Measurements from ENCODE around the gene CBLIF.
"Not testable (repeated sequence)": the region's sequence is repeated elsewhere in the genome, so short reads cannot be mapped to it uniquely, and the experiment has no call there.

The CBLIF gene

DNA sequence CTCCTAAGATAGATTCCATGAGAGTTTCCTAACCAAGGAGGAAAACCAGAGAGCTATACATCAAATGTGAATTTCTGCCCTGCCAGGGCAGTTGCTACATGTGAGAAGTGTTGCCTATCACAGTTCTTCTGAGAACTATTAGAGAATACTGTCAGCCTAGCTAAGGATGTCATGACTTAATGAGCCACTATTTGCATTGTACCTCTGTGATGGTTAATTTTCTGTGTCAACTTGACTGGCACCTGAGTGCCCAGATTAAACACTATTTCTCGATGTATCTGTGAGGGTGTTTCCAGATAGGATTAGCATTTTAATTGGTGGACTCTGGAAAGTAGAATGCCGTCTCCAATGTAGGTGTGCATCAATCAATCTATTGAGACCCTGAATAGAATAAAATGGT, 22.6 kb upstream of the CBLIF start:
- no peaks in the 10 kb centered on the region for H3K36me3 ChIP-seq (ENCODE audit: control insufficient read depth, insufficient read depth, low read length)
- H3K27me3 ChIP-seq (ENCODE audit: control insufficient read depth, insufficient read depth, low read length): no peaks in the 10 kb centered on the region
- no peaks in the 10 kb centered on the region for H3K9me3 ChIP-seq (ENCODE audit: control insufficient read depth, insufficient read depth, low read length)
- no peak overlapping the region for H3K4me3 ChIP-seq (ENCODE audit: low read depth, low read length)
- H3K4me1 ChIP-seq (ENCODE audit: control insufficient read depth, insufficient read depth, low read length): peaks cover 5% of the 10 kb centered on the region; the same call in 1 of the 2 replicates
- H3K9ac ChIP-seq (ENCODE audit: low read depth, low read length): no peak overlapping the region
- no peak overlapping the region for H3K27ac ChIP-seq (ENCODE audit: low read depth, low read length)

- Histone ChIP-seq H3K4me3 (ENCODE audit: low read depth, low read length) (no peak overlapping the region), H3K9me3 (ENCODE audit: control insufficient read depth, insufficient read depth, low read length) (no peaks in the 10 kb centered on the region), H3K4me1 (ENCODE audit: control insufficient read depth, insufficient read depth, low read length) (no peaks in the 10 kb centered on the region), H3K27me3 (ENCODE audit: control insufficient read depth, insufficient read depth, low read length) (no peaks in the 10 kb centered on the region), H3K36me3 (ENCODE audit: control insufficient read depth, insufficient read depth, low read length) (no peaks in the 10 kb centered on the region), H3K27ac (ENCODE audit: low read depth, low read length) (no peak overlapping the region), H3K9ac (ENCODE audit: low read depth, low read length) (no peak overlapping the region)
Observed at GRCh38 chr11:59866836-59867235, 21.5 kb upstream of the CBLIF start.

DNA sequence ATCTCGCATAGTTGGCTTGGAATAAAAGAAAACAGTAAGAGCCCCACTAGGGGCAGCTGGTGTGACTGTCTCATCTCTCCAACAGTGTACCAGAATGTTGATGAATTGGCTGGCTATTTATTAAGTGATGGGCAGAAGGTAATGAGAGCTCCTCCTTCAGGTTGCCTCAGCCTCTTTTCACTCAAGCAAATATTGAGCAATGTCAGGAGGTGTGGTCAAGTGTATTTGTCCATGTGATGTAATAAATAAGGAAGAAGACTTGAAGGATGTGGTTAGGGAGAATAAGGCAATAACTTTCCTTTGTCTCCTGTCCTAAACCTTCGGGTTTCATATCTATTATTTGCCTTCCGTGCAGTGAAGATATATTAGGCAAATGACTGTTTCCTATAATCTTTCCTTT, 21.1 kb upstream of the CBLIF start, which contains the start of gene TCN1:
Gene TCN1 (minus strand): TSS at position 91 of the 400 bp plus-strand sequence. CDS start 17 bp downstream, at position 74.
- no peaks in the 10 kb centered on the region for H3K9me3 ChIP-seq (ENCODE audit: control insufficient read depth, insufficient read depth, low read length)
- no peak within 1 kb of the TSS for H3K27ac ChIP-seq (ENCODE audit: low read depth, low read length)
- no peaks in the 10 kb centered on the region for H3K4me1 ChIP-seq (ENCODE audit: control insufficient read depth, insufficient read depth, low read length)
- H3K9ac ChIP-seq (ENCODE audit: low read depth, low read length): no peak within 1 kb of the TSS
- H3K36me3 ChIP-seq (ENCODE audit: control insufficient read depth, insufficient read depth, low read length): no peaks in the 10 kb centered on the region
- no peak within 1 kb of the TSS for H3K4me3 ChIP-seq (ENCODE audit: low read depth, low read length)
- H3K27me3 ChIP-seq (ENCODE audit: control insufficient read depth, insufficient read depth, low read length): no peaks in the 10 kb centered on the region

DNA sequence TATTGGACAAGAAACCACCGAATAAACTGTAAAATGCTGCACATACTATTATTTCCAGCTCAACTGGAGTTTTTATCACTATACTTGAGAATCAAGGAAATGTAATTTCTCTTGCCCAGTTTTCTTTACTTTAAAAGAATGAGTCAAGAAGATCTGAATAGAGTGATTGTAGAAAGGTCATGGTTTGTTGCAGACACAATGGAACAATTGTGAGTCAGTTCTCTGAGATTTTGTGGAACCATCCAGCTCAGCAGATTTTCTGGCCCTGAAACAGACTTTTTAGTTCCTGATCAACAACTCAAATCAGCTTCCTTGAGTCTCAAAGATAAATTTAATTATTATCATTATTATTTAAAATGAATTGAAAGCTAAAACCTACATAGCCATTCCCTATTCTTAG, 19.7 kb upstream of the CBLIF start:
- no peak overlapping the region for H3K27ac ChIP-seq (ENCODE audit: low read depth, low read length)
- no peak overlapping the region for H3K9ac ChIP-seq (ENCODE audit: low read depth, low read length)
- no peaks in the 10 kb centered on the region for H3K4me1 ChIP-seq (ENCODE audit: control insufficient read depth, insufficient read depth, low read length)
- no peaks in the 10 kb centered on the region for H3K36me3 ChIP-seq (ENCODE audit: control insufficient read depth, insufficient read depth, low read length)
- H3K9me3 ChIP-seq (ENCODE audit: control insufficient read depth, insufficient read depth, low read length): no peaks in the 10 kb centered on the region
- H3K27me3 ChIP-seq (ENCODE audit: control insufficient read depth, insufficient read depth, low read length): no peaks in the 10 kb centered on the region
- H3K4me3 ChIP-seq (ENCODE audit: low read depth, low read length): no peak overlapping the region

DNA sequence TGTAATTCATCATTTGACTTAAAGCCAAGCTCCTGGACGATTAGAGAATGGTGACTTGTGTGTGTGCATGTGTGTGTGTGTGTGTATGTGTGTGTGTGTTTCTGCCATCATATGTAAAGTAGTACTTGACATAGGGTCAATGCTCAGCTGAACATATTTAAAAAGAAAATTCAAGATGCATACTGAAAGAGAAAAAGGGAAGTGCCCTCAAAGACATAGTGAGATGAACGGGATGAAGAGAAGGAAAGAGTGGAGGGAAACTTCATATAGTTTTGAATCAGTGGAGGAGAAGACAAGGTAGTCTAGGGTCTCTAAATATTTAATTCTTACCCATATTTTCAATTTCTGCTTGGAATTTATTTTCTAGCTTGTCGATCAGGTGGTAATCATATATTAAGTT, 17.0 kb upstream of the CBLIF start:
- H3K4me3 ChIP-seq (ENCODE audit: low read depth, low read length): no peak overlapping the region
- H3K4me1 ChIP-seq (ENCODE audit: control insufficient read depth, insufficient read depth, low read length): peaks cover 8% of the 10 kb centered on the region; the same call in 1 of the 2 replicates
- no peaks in the 10 kb centered on the region for H3K27me3 ChIP-seq (ENCODE audit: control insufficient read depth, insufficient read depth, low read length)

GRCh38 chr11:59859673-59860072, 14.4 kb upstream of the CBLIF start:
- Histone ChIP-seq H3K4me1 (ENCODE audit: control insufficient read depth, insufficient read depth, low read length) (peaks cover 10% of the 10 kb centered on the region; the same call in 1 of the 2 replicates), H3K9ac (ENCODE audit: low read depth, low read length) (no peak overlapping the region), H3K9me3 (ENCODE audit: control insufficient read depth, insufficient read depth, low read length) (no peaks in the 10 kb centered on the region), H3K4me3 (ENCODE audit: low read depth, low read length) (no peak overlapping the region), H3K27me3 (ENCODE audit: control insufficient read depth, insufficient read depth, low read length) (no peaks in the 10 kb centered on the region), H3K27ac (ENCODE audit: low read depth, low read length) (no peak overlapping the region), H3K36me3 (ENCODE audit: control insufficient read depth, insufficient read depth, low read length) (no peaks in the 10 kb centered on the region)

More for the DNA sequence above, 17.0 kb upstream of the CBLIF start:
- H3K27ac ChIP-seq (ENCODE audit: low read depth, low read length): no peak overlapping the region
- no peak overlapping the region for H3K9ac ChIP-seq (ENCODE audit: low read depth, low read length)
- H3K9me3 ChIP-seq (ENCODE audit: control insufficient read depth, insufficient read depth, low read length): no peaks in the 10 kb centered on the region
- H3K36me3 ChIP-seq (ENCODE audit: control insufficient read depth, insufficient read depth, low read length): no peaks in the 10 kb centered on the region

DNA sequence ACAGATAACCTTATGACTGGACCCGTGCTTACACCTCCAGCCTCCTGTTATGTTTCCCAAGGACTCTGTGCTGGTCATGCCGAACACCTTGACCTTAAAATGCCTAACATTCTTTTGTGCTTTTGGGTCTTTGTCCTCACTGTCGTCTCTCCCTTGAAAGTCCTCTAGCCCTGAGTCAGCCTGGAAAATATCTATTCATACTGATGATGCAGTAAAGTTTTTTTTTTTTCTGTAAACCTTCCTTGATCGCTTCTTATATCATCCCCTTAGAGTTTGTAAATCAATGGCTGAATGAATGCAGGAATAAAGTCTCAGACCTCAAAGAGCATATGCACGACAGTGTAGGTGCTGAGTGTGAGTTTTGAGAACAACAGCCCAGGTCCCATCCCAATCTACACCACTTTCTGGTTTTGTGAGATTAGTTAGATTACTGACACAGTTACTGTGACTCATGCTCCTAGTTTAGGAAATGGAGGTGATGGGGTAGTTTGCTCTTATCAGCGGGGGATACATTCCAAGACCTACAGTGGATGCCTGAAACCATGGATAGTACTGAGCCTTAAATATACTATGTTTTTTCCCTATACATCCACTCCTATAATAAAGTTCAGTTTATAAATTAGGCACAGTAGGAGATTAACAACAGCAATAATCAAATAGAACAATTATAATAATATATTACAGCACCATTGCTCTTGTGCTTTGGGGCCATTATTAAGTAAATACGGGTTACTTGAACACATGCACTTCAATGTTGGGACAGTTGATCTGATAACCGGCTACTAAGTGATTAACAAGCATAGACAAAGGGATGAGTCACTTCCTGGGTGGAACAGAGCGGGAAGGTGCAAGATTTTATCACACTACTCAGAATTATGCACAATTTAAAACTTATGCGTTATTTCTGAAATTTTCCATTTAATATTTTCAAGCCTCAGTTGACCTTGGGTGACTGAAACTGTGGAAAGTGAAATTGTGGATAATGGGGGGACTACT, 12.4 kb upstream of the CBLIF start:
- Histone ChIP-seq H3K4me3 (ENCODE audit: low read depth, low read length) (no peak overlapping the region), H3K4me1 (ENCODE audit: control insufficient read depth, insufficient read depth, low read length) (peaks cover 12% of the 10 kb centered on the region; the same call in 1 of the 2 replicates), H3K9ac (ENCODE audit: low read depth, low read length) (no peak overlapping the region), H3K9me3 (ENCODE audit: control insufficient read depth, insufficient read depth, low read length) (no peaks in the 10 kb centered on the region), H3K27me3 (ENCODE audit: control insufficient read depth, insufficient read depth, low read length) (no peaks in the 10 kb centered on the region), H3K36me3 (ENCODE audit: control insufficient read depth, insufficient read depth, low read length) (no peaks in the 10 kb centered on the region), H3K27ac (ENCODE audit: low read depth, low read length) (peak overlapping the region; percentile 76)

DNA sequence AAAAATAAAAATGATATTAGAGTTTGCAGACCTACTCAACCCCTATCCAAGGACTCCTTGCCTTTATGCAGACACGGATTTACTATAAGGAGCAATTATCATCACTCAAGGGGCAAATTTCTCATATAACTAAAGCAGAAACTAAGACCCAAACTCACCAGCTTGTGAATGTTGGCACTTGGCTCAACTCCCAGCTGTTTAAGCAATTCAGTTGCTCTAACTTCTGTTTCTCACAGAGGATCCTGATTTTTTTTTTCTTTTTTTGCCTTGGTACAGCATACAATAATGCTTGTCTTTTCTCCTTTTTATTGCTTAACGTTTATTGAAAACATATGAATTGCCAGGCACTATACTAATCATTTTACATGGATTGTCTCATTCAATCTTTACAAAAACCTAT, 9.6 kb upstream of the CBLIF start:
- Histone ChIP-seq H3K27me3 (ENCODE audit: control insufficient read depth, insufficient read depth, low read length) (no peaks in the 10 kb centered on the region), H3K9me3 (ENCODE audit: control insufficient read depth, insufficient read depth, low read length) (no peaks in the 10 kb centered on the region), H3K4me1 (ENCODE audit: control insufficient read depth, insufficient read depth, low read length) (peaks cover 12% of the 10 kb centered on the region; the same call in 1 of the 2 replicates), H3K36me3 (ENCODE audit: control insufficient read depth, insufficient read depth, low read length) (no peaks in the 10 kb centered on the region), H3K4me3 (ENCODE audit: low read depth, low read length) (no peak overlapping the region), H3K27ac (ENCODE audit: low read depth, low read length) (no peak overlapping the region), H3K9ac (ENCODE audit: low read depth, low read length) (no peak overlapping the region)

GRCh38 chr11:59851416-59851815, 6.1 kb upstream of the CBLIF start:
- not testable (repeated sequence) for H3K27ac ChIP-seq (ENCODE audit: low read depth, low read length); H3K4me1 ChIP-seq (ENCODE audit: control insufficient read depth, insufficient read depth, low read length); H3K36me3 ChIP-seq (ENCODE audit: control insufficient read depth, insufficient read depth, low read length); H3K9ac ChIP-seq (ENCODE audit: low read depth, low read length); H3K4me3 ChIP-seq (ENCODE audit: low read depth, low read length); H3K27me3 ChIP-seq (ENCODE audit: control insufficient read depth, insufficient read depth, low read length); H3K9me3 ChIP-seq (ENCODE audit: control insufficient read depth, insufficient read depth, low read length)

- H3K9ac ChIP-seq (ENCODE audit: low read depth, low read length); H3K9me3 ChIP-seq (ENCODE audit: control insufficient read depth, insufficient read depth, low read length); H3K36me3 ChIP-seq (ENCODE audit: control insufficient read depth, insufficient read depth, low read length); H3K27me3 ChIP-seq (ENCODE audit: control insufficient read depth, insufficient read depth, low read length); H3K27ac ChIP-seq (ENCODE audit: low read depth, low read length); H3K4me3 ChIP-seq (ENCODE audit: low read depth, low read length): not testable (repeated sequence)
- H3K4me1 ChIP-seq (ENCODE audit: control insufficient read depth, insufficient read depth, low read length): peaks cover 14% of the 10 kb centered on the region
Observed at GRCh38 chr11:59849551-59849950, 4.3 kb upstream of the CBLIF start.

GRCh38 chr11:59849129-59849528, 3.8 kb upstream of the CBLIF start:
- Histone ChIP-seq H3K9me3 (ENCODE audit: control insufficient read depth, insufficient read depth, low read length) (no peaks in the 10 kb centered on the region), H3K27me3 (ENCODE audit: control insufficient read depth, insufficient read depth, low read length) (no peaks in the 10 kb centered on the region), H3K27ac (ENCODE audit: low read depth, low read length) (no peak overlapping the region), H3K9ac (ENCODE audit: low read depth, low read length) (no peak overlapping the region), H3K4me1 (ENCODE audit: control insufficient read depth, insufficient read depth, low read length) (peaks cover 14% of the 10 kb centered on the region), H3K4me3 (ENCODE audit: low read depth, low read length) (no peak overlapping the region), H3K36me3 (ENCODE audit: control insufficient read depth, insufficient read depth, low read length) (no peaks in the 10 kb centered on the region)
